WI38 (cell line): ENCODE data around the gene NOX1.
"Not testable (repeated sequence)": the region's sequence is repeated elsewhere in the genome, so short reads cannot be mapped to it uniquely, and the experiment has no call there.

Experiments
- H3K4me3 ChIP-seq: 2 replicates; pipeline ENCODE4 v1.5.1; 2011; ENCODE audit warnings: low read depth, mild to moderate bottlenecking, control low read depth, low read length
- TF ChIP-seq, protein P1 (sequence below): IDR thresholded peaks from 2 replicates; pipeline ENCODE4 v1.5.1; 2012; ENCODE audit warnings: low read depth, mild to moderate bottlenecking, control low read depth, low read length

The NOX1 gene

DNA sequence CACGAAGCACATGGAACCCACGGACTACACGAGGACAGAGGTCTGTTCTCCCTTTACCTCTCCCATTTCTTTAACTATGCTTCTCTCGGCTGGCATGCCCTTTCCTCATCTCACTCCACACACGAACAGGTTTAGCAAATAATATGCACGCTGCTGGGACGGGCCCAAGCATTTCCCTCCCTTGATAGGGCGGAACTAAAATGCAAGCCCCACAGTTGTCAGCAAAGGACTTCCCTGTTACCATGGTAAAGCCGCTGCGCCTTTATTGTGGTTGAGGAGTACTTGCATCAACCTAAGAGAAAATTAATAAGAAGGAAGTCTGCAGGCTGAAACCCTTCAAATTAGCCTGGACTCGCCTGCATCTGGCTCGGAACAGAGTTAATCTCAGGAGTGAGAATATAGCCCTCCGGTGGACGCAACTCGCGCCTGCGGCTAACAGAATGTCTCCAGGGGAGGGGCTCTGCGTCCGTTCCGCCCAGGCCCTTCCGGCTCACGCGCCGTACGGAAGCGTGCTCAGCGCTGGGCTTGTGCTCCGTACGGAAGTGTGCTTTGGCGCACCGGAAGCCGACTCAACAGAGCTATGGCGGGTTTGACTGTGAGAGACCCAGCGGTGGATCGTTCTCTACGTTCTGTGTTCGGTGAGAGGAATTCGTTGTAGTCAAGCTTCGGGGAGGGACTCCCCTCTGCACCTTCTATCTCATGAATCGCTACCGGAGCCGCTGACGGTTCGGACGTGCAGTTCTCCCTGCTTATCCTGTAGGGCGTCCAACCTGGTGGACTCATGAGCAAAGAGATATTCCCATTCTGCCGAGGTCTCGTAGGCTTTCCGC, 54.1 kb downstream of the NOX1 start, which contains the start of gene CSTF2:
Gene CSTF2, plus strand, starts transcription at position 555 of the 830 bp plus-strand sequence. Its CDS starts 26 bp downstream, at position 581.
- TF ChIP-seq, protein P1, sequence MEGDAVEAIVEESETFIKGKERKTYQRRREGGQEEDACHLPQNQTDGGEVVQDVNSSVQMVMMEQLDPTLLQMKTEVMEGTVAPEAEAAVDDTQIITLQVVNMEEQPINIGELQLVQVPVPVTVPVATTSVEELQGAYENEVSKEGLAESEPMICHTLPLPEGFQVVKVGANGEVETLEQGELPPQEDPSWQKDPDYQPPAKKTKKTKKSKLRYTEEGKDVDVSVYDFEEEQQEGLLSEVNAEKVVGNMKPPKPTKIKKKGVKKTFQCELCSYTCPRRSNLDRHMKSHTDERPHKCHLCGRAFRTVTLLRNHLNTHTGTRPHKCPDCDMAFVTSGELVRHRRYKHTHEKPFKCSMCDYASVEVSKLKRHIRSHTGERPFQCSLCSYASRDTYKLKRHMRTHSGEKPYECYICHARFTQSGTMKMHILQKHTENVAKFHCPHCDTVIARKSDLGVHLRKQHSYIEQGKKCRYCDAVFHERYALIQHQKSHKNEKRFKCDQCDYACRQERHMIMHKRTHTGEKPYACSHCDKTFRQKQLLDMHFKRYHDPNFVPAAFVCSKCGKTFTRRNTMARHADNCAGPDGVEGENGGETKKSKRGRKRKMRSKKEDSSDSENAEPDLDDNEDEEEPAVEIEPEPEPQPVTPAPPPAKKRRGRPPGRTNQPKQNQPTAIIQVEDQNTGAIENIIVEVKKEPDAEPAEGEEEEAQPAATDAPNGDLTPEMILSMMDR = no peak
- peak within 1 kb of the TSS; percentile 79 for H3K4me3 ChIP-seq

- TF ChIP-seq, protein P1 = no peak
- H3K4me3 ChIP-seq = peak overlapping the region; percentile 79
Observed at GRCh38 chrX:100819534-100819836, 54.7 kb downstream of the NOX1 start.

GRCh38 chrX:100817340-100817739, 56.8 kb downstream of the NOX1 start:
- TF ChIP-seq, protein P1 = no peak
- H3K4me3 ChIP-seq = no peak overlapping the region

DNA sequence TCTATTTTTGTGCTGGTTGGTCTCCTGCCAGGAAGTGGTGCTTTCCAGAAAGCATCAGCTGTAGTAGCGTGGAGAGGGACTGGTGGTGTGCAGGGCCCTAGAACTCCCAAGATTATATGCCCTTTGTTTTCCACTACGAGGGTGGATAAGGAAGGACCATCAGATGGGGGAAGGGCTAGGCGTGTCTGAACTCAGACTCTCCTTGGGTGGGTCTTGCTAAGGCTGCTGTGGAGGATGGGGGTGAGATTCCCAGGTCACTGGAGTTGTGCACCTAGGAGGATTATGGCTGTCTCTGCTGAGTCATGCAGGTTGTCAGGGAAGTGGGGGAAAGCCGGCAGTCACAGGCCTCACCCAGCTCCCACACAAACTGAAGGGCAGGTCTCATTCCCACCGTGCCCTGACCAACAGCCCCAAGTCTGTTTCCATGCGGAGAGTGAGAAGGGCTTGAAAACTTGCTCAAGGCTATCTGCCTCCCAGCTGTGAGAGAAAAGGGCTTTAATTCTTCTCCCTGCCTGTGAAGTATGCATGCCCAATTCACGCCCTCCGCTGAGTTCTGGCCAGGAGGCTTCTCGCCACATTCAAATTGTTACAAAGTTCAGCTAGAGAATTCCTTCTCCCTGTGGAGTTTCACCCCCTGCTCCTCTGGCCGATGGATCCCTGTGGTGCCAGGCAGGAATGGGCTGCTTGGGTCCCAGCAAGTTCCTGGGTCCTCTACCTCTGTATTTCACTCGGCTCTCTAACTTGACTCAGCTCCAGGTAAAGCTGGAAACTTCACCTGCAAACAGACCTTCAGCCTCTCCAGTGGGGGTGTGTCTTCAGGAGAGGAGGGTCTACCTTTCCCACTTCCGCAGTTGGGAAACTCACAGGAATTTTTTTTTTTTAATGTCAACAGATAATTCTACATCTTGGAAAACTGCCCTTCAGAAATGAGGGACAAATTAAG, 61.7 kb downstream of the NOX1 start:
- TF ChIP-seq, protein P1 = no peak
- H3K4me3 ChIP-seq = no peak overlapping the region

GRCh38 chrX:100808265-100808664, 65.9 kb downstream of the NOX1 start:
- not testable (repeated sequence) for H3K4me3 ChIP-seq

GRCh38 chrX:100804780-100805179, 69.4 kb downstream of the NOX1 start:
- H3K4me3 ChIP-seq = no peak overlapping the region
- TF ChIP-seq, protein P1 = no peak

- TF ChIP-seq, protein P1 = no peak
- H3K4me3 ChIP-seq = no peak overlapping the region
Observed at GRCh38 chrX:100802843-100803242, 71.3 kb downstream of the NOX1 start.
